H1 (cell line): ENCODE results near the gene ESD. TPM values are rescaled to one million over a fixed set of nuclear protein-coding genes. Genes with fewer than 3 reads are reported as not detected.

Experiments
- CREB1 ChIP-seq: IDR thresholded peaks from 2 replicates; pipeline ENCODE4 v1.6.1; 2012; ENCODE audit warnings: inconsistent platforms
- FOSL1 ChIP-seq: IDR thresholded peaks from 2 replicates; pipeline ENCODE4 v1.6.1; 2011; ENCODE audit warnings: mild to moderate bottlenecking, low read depth, low read length, moderate library complexity; ENCODE audit not compliant: insufficient read depth
- MAFK ChIP-seq: IDR thresholded peaks from 2 replicates; pipeline ENCODE4 v1.6.1; 2012; ENCODE audit warnings: low read depth, mild to moderate bottlenecking, improper control_type of control experiment, low read length
- POLR2A ChIP-seq, 2 experiments: IDR thresholded peaks; 1 replicate in 1 of 2; 2 replicates in 1 of 2; pipeline ENCODE4 v1.6.1; 2011; ENCODE audit warnings: low read depth in 2 of 2, low read length in 2 of 2, mild to moderate bottlenecking in 2 of 2; ENCODE audit errors: control extremely low read depth in 1 of 2
- SAP30 ChIP-seq: fragments of 300-600 bp; sonication (generic); IDR thresholded peaks from 2 replicates; pipeline ENCODE4 v1.7.1; 2012; ENCODE audit warnings: low read length, moderate library complexity, mild to moderate bottlenecking, inconsistent platforms; ENCODE audit not compliant: insufficient read depth, insufficient replicate concordance
- SUZ12 ChIP-seq: fragments of 200-600 bp; sonication (generic); IDR thresholded peaks from 2 replicates; pipeline ENCODE4 v1.6.1; 2012; ENCODE audit warnings: mild to moderate bottlenecking, inconsistent platforms, low read length, moderate library complexity, mixed read lengths
- polyA plus RNA-seq, 7 experiments: library from polyadenylated mRNA; depleted of rRNA in 3 of 7; stranded (reverse) in 5 of 7; unstranded in 2 of 7; fragments of >200 nt in 5 of 7; fragments of 200-250 nt in 2 of 7; gene quantifications; 1 replicate in 5 of 7; 2 replicates in 1 of 7; 4 replicates in 1 of 7; pipeline versions ENCODE4 v1.2.1 to v1.2.3, GENCODE V29; 2011 to 2013; ENCODE audit warnings: missing spikeins in 2 of 7, mixed read lengths in 2 of 7
- total RNA-seq: library from RNA; stranded (reverse); fragmentation: NEBNext Ultra II Directional; extraction: Animal tissue kit (Norgen Biotek cat#: 25700); gene quantifications from 2 replicates; pipeline ENCODE4 v1.2.1, GENCODE V29; 2021

Gene ESD
- total and polyA plus RNA-seq, 2 of the 8 experiments (the other 6 are each of a cell fraction or from before 2014, with no cell fraction given) = 40.3 to 55.8 TPM

DNA sequence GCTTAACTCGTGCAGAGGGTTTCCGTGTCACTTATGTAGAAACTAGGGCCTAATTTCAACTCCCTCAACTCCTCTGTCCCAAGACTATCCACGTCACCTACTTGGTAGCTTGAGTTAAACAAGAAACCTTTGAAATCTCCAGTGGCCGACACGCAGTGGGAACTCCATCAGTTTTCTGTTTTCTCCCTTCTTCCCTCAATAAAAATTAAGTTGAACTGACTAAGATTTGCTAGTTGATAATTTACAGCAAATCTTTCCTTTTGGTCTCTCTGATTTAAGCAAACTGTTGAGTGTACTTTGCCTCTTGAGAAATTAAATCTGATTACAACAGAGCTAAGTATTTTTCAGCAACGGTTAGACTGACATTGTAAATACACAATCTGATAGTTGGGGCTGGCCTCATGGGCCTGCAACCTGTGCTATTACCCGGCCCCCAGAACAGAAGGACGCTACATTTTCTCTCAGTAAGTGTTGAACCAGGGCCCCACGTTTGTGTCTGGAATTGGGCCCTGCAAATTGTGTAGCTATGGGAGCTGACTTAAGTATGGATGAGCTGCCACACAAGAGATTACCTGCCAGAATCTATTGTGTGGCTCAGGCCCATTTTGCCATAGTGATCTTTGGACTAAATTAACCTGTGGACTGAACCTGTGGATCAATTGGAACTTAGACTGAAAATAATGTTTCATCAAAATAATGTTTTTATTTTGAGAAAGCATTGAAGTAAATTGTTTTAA, 708 bp upstream of the ESD start (continued):
- TF ChIP-seq SAP30 (no peak), SUZ12 (no peak), FOSL1 (no peak), MAFK (no peak), POLR2A (IDR thresholded peaks at IDR 0.05; ENCODE audit: control extremely low read depth in 1 of 2, low read depth in 2 of 2, low read length in 2 of 2) (no peak), CREB1 (no peak)
